ENCODE measurements around the gene PUSL1.

The PUSL1 gene

GRCh38 chr1:1274931-1275431 is 33.4 kb upstream of the PUSL1 start:
- Mint-ChIP-seq H3K27me3 (ENCODE audit: low read depth, poor library complexity) (peaks cover 3% of the 10 kb centered on the region), H3K4me1 (peaks cover 45% of the 10 kb centered on the region), H3K4me3 (peak overlapping the region; percentile 80), H3K27ac (no peak overlapping the region), H3K36me3 (ENCODE audit: low read depth) (peaks cover 7% of the 10 kb centered on the region), H3K9me3 (no peaks in the 10 kb centered on the region)
- TF ChIP-seq, protein P1, sequence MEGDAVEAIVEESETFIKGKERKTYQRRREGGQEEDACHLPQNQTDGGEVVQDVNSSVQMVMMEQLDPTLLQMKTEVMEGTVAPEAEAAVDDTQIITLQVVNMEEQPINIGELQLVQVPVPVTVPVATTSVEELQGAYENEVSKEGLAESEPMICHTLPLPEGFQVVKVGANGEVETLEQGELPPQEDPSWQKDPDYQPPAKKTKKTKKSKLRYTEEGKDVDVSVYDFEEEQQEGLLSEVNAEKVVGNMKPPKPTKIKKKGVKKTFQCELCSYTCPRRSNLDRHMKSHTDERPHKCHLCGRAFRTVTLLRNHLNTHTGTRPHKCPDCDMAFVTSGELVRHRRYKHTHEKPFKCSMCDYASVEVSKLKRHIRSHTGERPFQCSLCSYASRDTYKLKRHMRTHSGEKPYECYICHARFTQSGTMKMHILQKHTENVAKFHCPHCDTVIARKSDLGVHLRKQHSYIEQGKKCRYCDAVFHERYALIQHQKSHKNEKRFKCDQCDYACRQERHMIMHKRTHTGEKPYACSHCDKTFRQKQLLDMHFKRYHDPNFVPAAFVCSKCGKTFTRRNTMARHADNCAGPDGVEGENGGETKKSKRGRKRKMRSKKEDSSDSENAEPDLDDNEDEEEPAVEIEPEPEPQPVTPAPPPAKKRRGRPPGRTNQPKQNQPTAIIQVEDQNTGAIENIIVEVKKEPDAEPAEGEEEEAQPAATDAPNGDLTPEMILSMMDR (IDR thresholded peaks at IDR 0.05) = no peak
- DNase-seq = no peak

DNA sequence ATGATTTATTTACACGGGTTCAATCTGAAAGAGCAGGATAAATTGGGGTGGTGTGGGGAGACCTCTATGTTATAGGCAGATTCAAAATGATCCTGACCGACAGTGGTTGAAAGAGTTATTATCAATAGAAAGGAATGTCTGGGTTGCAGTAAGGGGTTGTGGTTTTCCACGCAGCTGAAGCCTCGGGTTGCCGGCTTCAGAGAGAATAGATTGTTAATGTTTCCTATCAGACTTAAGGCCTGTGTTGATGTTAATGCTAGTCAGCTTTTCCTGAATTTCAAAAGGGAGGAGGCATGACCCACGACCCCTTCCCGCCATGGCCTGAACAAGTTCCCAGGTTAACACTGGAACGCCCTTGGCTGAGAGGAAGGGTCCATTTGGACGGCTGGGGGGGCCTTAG is 32.6 kb upstream of the PUSL1 start:
- H3K9me3 Mint-ChIP-seq = no peaks in the 10 kb centered on the region
- H3K4me3 Mint-ChIP-seq = peak overlapping the region; percentile 15
- no peaks in the 10 kb centered on the region for H3K36me3 Mint-ChIP-seq (ENCODE audit: low read depth)
- no peak overlapping the region for H3K27ac Mint-ChIP-seq
- H3K27me3 Mint-ChIP-seq (ENCODE audit: low read depth, poor library complexity) = no peaks in the 10 kb centered on the region
- H3K4me1 Mint-ChIP-seq = peaks cover 37% of the 10 kb centered on the region
- DNase-seq = no peak
- TF ChIP-seq, protein P1 (IDR thresholded peaks at IDR 0.05) = no peak

DNA sequence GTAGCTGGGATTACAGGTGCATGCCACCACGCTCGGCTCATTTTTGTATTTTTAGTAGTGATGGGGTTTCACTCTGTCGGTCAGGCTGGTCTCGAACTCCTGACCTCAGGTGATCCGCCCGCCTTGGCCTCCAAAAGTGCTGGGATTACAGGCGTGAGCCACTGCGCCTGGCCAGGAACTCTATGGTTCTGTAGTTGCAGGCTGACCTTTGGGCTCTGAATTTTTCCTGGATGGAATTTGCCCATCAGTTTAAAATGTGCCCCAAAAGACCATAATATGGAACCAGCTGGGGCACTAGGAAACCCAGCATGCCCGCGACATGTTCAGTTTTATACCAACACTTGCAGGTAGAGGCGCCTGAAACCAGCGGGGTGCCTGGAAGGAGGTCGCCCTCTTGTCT is 29.8 kb upstream of the PUSL1 start:
- Mint-ChIP-seq H3K36me3 (ENCODE audit: low read depth) (no peaks in the 10 kb centered on the region), H3K9me3 (no peaks in the 10 kb centered on the region), H3K27me3 (ENCODE audit: low read depth, poor library complexity) (no peaks in the 10 kb centered on the region), H3K27ac (no peak overlapping the region), H3K4me3 (no peak overlapping the region), H3K4me1 (peaks cover 26% of the 10 kb centered on the region)
- TF ChIP-seq, protein P1 (IDR thresholded peaks at IDR 0.05) = no peak
- no peak for DNase-seq

GRCh38 chr1:1279028-1279427 is 29.4 kb upstream of the PUSL1 start:
- H3K27ac Mint-ChIP-seq = no peak overlapping the region
- TF ChIP-seq, protein P1 (IDR thresholded peaks at IDR 0.05) = no peak
- no peak overlapping the region for H3K4me3 Mint-ChIP-seq
- no peaks in the 10 kb centered on the region for H3K36me3 Mint-ChIP-seq (ENCODE audit: low read depth)
- no peaks in the 10 kb centered on the region for H3K9me3 Mint-ChIP-seq
- DNase-seq = no peak
- H3K4me1 Mint-ChIP-seq = peaks cover 27% of the 10 kb centered on the region
- no peaks in the 10 kb centered on the region for H3K27me3 Mint-ChIP-seq (ENCODE audit: low read depth, poor library complexity)

- no peak overlapping the region for H3K27ac Mint-ChIP-seq
- H3K36me3 Mint-ChIP-seq (ENCODE audit: low read depth) = no peaks in the 10 kb centered on the region
- no peak overlapping the region for H3K4me3 Mint-ChIP-seq
- no peaks in the 10 kb centered on the region for H3K9me3 Mint-ChIP-seq
- TF ChIP-seq, protein P1 (IDR thresholded peaks at IDR 0.05) = no peak
- no peak for DNase-seq
- peaks cover 15% of the 10 kb centered on the region for H3K4me1 Mint-ChIP-seq
- no peaks in the 10 kb centered on the region for H3K27me3 Mint-ChIP-seq (ENCODE audit: low read depth, poor library complexity)
These were observed 27.5 kb upstream of the PUSL1 start for GRCh38 chr1:1280782-1281481.
